GM19467 (cell line): ENCODE results near the gene ZNF687.

Experiments
- ATAC-seq: cut with Tn5 transposase; IDR thresholded peaks from one replicate; pipeline ENCODE4 v1.9.1; 2021; ENCODE audit warnings: mild to moderate bottlenecking, moderate library complexity; ENCODE audit not compliant: unreplicated experiment

Gene ZNF687

DNA sequence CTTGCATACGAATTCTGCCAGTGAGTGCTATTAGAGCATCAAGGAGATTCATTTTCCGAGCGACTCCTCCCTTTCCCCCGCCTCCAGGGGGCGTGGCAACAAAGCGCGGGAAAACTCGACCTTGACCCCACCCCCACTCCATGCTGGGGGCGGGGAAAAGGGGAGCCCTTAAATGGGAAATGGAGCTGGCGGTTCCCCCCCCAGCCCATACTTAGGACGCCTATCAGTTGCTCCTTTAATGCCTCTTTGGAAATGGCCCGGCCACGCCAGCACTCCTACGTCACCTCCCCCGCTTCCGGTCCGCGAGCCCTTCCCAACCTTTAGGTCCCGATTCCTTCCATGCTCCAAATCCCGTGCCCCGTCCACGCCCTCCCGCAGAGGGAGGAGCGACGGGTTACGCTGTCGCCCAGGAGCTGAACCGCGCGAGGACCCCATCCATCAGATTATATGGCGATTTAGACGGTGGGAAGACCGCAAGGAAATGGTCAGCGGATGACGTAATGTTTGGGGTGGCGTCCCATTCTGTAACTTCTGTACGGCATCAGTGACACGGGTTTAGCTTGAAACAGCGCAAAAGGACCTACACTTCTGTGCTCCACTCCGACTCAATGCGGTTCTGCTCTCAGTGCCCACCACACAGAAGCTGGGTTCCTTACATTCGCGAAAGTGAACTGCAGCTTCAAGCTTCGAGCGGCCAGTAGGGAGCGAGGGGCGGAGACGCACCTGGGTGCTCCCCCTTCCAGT lies 702 bp upstream of the ZNF687 start:
- peak; percentile 41 for ATAC-seq

- ATAC-seq = no peak
These were observed 1.0 kb downstream of the ZNF687 start for GRCh38 chr1:151282883-151283725.

DNA sequence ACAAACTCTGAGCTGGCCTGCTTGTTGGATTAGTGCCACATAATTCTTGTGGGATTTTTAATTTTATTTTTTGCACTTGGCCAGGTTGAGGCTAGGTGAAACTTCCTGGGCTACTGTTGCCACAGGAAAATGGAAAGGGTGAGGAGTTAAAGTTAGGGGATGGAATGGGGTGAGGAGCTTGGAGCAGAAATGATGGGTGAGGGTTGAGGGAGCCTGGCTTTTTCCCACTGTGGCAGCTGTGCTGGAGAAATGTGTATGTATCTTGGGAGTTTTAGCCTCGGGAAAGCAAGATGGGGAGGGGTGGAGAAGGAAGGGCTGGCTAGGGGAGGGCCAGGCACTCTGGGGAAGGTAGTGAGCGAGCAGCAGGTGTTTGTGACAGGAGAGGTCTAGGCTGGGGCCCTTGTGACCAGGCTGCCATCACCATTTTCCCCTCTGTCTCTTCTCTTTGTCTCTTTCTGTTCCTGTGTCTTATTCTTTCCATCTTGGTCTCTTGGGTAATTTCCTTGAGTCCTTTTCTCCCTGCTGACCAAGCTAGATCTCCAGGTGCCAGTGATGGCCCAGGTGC lies 2.0 kb downstream of the ZNF687 start:
- no peak for ATAC-seq

- no peak for ATAC-seq
These were observed 4.7 kb downstream of the ZNF687 start for GRCh38 chr1:151286619-151287340.

GRCh38 chr1:151287341-151287699 lies 5.2 kb downstream of the ZNF687 start:
- ATAC-seq = no peak

- no peak for ATAC-seq
These were observed 5.8 kb downstream of the ZNF687 start for GRCh38 chr1:151287767-151288500.

GRCh38 chr1:151288502-151288901 lies 6.4 kb downstream of the ZNF687 start:
- no peak for ATAC-seq

DNA sequence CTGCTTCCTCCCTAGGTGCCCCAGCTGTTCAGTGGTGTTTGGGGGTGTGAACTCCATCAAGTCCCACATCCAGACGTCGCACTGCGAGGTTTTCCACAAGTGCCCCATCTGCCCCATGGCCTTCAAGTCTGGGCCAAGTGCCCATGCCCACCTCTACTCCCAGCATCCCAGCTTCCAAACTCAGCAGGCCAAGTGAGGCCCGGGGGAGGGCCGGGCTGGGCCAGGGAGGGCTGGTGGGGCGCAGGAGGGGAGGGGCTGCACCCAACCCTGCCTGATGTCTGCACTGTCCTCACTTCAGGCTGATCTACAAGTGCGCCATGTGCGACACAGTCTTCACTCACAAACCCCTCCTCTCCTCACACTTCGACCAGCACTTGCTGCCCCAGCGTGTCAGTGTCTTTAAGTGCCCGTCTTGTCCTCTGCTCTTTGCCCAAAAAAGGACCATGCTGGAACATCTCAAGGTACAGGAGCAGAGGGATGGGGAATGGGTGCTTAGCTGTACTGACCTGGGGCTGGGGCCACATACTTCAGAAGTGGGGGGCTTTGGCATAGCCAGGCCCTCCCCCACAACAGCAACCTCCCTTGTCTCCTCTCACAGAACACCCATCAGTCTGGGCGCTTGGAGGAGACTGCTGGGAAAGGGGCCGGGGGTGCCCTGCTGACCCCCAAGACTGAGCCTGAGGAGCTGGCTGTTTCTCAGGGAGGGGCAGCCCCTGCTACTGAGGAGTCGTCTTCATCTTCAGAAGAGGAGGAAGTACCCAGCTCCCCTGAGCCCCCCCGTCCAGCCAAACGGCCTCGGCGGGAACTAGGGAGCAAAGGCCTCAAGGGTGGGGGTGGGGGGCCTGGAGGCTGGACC lies 7.2 kb downstream of the ZNF687 start:
- ATAC-seq = no peak

- no peak for ATAC-seq
These were observed 8.1 kb downstream of the ZNF687 start for GRCh38 chr1:151289991-151290708.

GRCh38 chr1:151290709-151291303 lies 8.7 kb downstream of the ZNF687 start:
- no peak for ATAC-seq

DNA sequence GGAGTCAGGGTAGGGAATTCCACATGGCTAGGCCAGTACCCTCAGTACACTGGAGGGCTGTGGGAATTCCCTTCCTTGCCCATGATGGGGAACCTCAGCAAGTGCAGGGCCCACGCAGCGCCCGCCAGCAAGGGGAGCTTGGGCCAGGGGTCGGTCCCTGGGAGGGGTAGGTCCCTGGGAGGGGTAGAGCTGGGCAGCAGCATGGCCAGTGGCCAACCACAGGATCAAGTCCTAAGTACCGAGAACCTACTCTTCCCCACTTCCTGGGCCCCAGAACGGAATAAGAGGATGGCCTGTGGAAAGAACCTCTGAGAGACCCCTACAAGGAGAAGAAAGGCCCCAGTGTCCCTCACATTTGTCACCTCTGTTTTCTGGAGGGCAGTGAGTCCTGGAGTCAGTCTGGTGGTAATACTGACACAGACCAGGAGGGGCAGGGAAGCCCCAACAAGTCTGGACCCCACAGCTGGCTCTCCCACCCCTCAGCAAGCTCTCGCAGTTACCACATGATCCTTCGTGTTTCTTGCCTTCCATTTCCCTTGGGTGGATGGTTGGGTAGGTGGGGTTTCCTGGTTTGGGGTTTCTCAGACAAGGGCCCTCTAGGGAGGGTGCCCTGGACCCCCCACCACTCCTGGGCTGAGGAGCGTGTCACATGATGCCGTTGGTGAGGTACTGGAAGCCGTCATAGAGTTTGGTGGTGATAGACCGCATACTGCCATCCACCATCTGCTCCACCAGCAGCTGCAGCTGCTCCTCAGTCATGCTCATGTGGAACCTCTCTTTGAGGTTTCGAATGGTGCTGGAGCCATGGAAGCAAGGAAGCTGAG lies 10.3 kb downstream of the ZNF687 start:
- no peak for ATAC-seq

DNA sequence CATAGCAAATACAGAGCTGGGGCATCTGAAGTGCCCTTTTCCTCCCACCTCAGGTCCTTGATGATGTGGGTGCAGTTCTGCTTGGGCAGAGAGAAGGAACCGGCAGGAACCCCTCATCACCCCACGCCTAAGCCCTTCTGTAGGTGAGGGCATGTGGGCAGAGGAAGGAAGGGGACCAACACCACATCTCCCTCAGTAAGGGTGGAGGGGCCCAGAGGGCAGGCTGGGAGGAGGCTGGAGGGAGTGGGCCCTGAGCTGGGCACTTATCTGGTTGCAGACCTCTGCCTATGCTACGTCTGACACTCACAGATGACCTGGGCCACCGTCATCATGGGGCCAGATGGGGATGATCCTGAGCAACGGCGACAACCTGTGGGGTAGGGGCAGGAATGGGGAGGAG lies 11.0 kb downstream of the ZNF687 start:
- no peak for ATAC-seq

GRCh38 chr1:151294742-151295462 lies 12.8 kb downstream of the ZNF687 start:
- ATAC-seq = no peak

DNA sequence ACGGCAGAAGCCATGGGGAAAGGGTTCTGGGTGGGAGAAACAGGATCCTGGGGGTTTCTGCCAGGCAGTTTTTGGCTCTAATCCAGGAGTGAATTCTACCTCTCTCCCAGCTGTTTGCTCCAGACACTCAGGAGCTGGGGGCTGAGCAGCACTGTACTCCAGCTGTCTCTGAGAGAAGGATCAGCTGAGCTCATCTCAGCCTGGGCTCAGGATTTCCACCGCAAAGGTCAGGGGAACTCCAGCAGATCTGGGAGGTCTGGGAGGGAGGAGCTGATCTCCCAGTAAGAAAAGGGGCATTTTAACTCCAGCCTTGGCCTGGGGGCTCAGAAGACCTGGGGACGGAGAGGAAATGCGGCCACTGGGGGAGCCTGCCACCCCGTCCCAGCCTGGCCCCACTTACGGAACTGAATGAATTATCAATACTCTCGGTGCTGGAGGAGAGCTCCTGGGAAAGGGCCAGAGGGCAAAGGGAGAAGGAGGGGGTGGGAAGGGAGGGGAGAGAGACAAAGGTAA lies 27.8 kb downstream of the ZNF687 start:
- no peak for ATAC-seq

GRCh38 chr1:151311011-151311410 lies 28.9 kb downstream of the ZNF687 start:
- no peak for ATAC-seq

GRCh38 chr1:151311589-151312331 lies 29.7 kb downstream of the ZNF687 start:
- no peak for ATAC-seq
